Parathyroid adenoma (tissue), 2 donors: ENCODE results near the gene VPS9D1.

ENCODE experiments used
- H2AFZ ChIP-seq: fragments of 300-600 bp; sonication (generic); one replicate; pipeline ENCODE4 v1.7.0; 2017; ENCODE audit warnings: antibody characterized with exemption, mild to moderate bottlenecking
- H3K27ac ChIP-seq: fragments of 300-600 bp; sonication (generic); one replicate; pipeline ENCODE4 v1.7.0; 2017
- H3K27me3 ChIP-seq: fragments of 300-600 bp; sonication (generic); one replicate; pipeline ENCODE4 v1.7.0; 2017; ENCODE audit warnings: low read length; ENCODE audit not compliant: control insufficient read depth, insufficient read depth
- H3K36me3 ChIP-seq: fragments of 300-600 bp; sonication (generic); one replicate; pipeline ENCODE4 v1.7.0; 2017; ENCODE audit warnings: low read length; ENCODE audit not compliant: control insufficient read depth, insufficient read depth
- H3K4me1 ChIP-seq: fragments of 300-600 bp; sonication (generic); one replicate; pipeline ENCODE4 v1.7.0; 2017; ENCODE audit warnings: control low read depth
- H3K4me2 ChIP-seq: fragments of 300-600 bp; sonication (generic); one replicate; pipeline ENCODE4 v1.7.0; 2017; ENCODE audit warnings: low read length
- H3K4me3 ChIP-seq: fragments of 300-600 bp; sonication (generic); one replicate; pipeline ENCODE4 v1.7.0; 2017; ENCODE audit warnings: low read depth, low read length
- H3K79me2 ChIP-seq: fragments of 300-600 bp; sonication (generic); one replicate; pipeline ENCODE4 v1.7.0; 2017; ENCODE audit warnings: control low read depth
- H3K9ac ChIP-seq: fragments of 300-600 bp; sonication (generic); one replicate; pipeline ENCODE4 v1.7.0; 2017; ENCODE audit warnings: mild to moderate bottlenecking
- H3K9me3 ChIP-seq: fragments of 300-600 bp; sonication (generic); one replicate; pipeline ENCODE4 v1.7.0; 2017; ENCODE audit warnings: low read length; ENCODE audit not compliant: control insufficient read depth
- TF ChIP-seq, protein P1 (sequence below): fragments of 300-600 bp; sonication (generic); IDR thresholded peaks from one replicate; pipeline ENCODE4 v1.7.0; 2017; ENCODE audit warnings: antibody characterized with exemption, mild to moderate bottlenecking
- donor health status: primary hyperparathyroidism.

Gene VPS9D1

DNA sequence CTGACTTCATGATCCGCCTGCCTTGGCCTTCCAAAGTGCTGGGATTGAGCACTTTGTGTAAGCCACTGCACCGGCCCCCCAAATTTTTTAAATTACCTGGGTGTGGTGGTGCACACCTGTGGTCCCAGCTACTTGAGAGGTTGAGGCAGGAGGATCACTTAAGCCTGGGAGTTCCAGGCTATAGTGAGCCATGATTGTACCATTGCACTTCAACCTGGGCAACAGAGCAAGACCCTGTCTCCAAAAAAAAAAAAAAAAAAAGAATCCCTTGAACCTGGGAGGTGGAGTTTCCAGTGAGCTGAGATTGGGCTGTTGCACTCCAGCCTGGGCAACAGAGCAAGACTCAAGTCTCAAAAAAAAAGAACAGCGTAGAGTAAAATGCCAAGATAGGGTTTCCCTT is 15.9 kb upstream of the VPS9D1 start:
- H3K4me3 ChIP-seq: no peak overlapping the region
- no peak overlapping the region for H3K27ac ChIP-seq
- H3K36me3 ChIP-seq: no peaks in the 10 kb centered on the region

DNA sequence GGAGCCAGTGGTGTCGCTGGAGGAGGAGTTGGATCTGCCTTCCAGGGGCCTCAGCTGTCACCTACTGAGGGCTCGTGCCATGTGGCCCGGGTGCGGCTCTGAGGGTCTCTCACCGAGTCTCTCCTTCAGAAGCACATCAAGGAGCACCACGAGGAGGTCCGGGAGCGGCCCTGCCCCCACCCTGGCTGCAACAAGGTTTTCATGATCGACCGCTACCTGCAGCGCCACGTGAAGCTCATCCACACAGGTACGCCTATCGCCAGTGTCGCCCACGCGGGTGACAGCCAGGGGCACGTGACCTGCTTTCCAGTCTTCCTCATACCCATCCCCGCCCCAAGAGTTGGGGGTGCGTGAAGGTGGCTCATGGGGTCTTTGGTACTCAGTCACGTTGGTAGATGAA is 13.1 kb upstream of the VPS9D1 start:
- TF ChIP-seq, protein P1, sequence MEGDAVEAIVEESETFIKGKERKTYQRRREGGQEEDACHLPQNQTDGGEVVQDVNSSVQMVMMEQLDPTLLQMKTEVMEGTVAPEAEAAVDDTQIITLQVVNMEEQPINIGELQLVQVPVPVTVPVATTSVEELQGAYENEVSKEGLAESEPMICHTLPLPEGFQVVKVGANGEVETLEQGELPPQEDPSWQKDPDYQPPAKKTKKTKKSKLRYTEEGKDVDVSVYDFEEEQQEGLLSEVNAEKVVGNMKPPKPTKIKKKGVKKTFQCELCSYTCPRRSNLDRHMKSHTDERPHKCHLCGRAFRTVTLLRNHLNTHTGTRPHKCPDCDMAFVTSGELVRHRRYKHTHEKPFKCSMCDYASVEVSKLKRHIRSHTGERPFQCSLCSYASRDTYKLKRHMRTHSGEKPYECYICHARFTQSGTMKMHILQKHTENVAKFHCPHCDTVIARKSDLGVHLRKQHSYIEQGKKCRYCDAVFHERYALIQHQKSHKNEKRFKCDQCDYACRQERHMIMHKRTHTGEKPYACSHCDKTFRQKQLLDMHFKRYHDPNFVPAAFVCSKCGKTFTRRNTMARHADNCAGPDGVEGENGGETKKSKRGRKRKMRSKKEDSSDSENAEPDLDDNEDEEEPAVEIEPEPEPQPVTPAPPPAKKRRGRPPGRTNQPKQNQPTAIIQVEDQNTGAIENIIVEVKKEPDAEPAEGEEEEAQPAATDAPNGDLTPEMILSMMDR: no peak
- Histone ChIP-seq H3K4me1 (no peaks in the 10 kb centered on the region), H3K9me3 (no peaks in the 10 kb centered on the region), H3K27ac (no peak overlapping the region), H3K4me2 (no peak overlapping the region), H2AFZ (no peak overlapping the region), H3K4me3 (no peak overlapping the region), H3K36me3 (no peaks in the 10 kb centered on the region), H3K79me2 (peaks cover 7% of the 10 kb centered on the region), H3K9ac (no peak overlapping the region), H3K27me3 (no peaks in the 10 kb centered on the region)

More for the DNA sequence above, 15.9 kb upstream of the VPS9D1 start:
- no peaks in the 10 kb centered on the region for H3K9me3 ChIP-seq
- no peaks in the 10 kb centered on the region for H3K27me3 ChIP-seq
- no peak overlapping the region for H3K9ac ChIP-seq
- peaks cover 2% of the 10 kb centered on the region for H3K79me2 ChIP-seq
- no peak overlapping the region for H3K4me2 ChIP-seq
- H3K4me1 ChIP-seq: no peaks in the 10 kb centered on the region
- TF ChIP-seq, protein P1: no peak
- H2AFZ ChIP-seq: no peak overlapping the region

- Histone ChIP-seq H3K79me2 (peaks cover 9% of the 10 kb centered on the region), H3K9me3 (no peaks in the 10 kb centered on the region), H3K4me1 (no peaks in the 10 kb centered on the region), H3K27ac (no peak overlapping the region), H3K4me3 (no peak overlapping the region), H3K4me2 (no peak overlapping the region), H2AFZ (no peak overlapping the region), H3K27me3 (no peaks in the 10 kb centered on the region), H3K36me3 (no peaks in the 10 kb centered on the region), H3K9ac (no peak overlapping the region)
- TF ChIP-seq, protein P1: no peak
These were observed 12.6 kb upstream of the VPS9D1 start for GRCh38 chr16:89733322-89733721.

- no peaks in the 10 kb centered on the region for H3K36me3 ChIP-seq
- H3K9ac ChIP-seq: no peak overlapping the region
- H3K4me2 ChIP-seq: no peak overlapping the region
- peaks cover 9% of the 10 kb centered on the region for H3K79me2 ChIP-seq
- H3K9me3 ChIP-seq: no peaks in the 10 kb centered on the region
- no peak overlapping the region for H3K4me3 ChIP-seq
- no peaks in the 10 kb centered on the region for H3K27me3 ChIP-seq
- no peak overlapping the region for H3K27ac ChIP-seq
- H3K4me1 ChIP-seq: no peaks in the 10 kb centered on the region
- TF ChIP-seq, protein P1: no peak
- H2AFZ ChIP-seq: no peak overlapping the region
These were observed 12.2 kb upstream of the VPS9D1 start for GRCh38 chr16:89732918-89733242.

DNA sequence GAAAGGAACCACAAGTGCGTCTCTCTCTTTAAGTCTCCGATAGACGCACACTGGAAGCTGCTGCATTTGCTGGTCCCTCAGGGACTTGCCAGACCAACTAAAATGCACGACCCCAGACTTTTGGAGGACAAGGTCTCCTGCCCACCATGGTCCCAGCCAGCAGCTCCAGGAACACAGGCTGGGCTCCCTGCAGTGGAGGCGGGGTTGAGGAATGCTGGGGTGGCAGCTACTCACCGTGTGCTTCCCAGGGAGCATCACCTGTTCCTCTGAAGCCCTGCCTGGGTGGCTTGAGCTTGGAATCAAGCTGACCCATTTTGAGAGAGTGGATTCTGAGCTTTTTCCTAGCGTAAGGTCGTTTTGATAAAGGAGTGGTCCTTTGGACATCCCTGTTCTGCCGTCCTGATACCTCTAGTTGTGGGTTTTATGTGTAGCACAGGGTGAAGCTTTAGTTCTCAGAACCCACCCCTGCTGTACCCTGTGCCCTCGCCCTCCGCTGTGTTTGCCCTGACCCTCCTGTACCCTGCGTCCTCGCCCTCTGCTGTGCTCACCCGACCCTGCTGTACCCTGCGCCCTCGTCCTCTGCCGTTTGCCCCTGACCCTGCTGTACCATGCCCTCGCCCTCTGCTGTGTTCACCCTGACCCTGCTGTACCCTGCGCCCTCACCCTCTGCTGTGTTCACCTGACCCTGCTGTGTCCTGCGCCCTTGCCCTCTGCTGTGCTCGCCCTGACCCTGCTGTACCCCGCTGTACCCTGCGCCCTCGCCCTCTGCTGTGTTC is 11.6 kb upstream of the VPS9D1 start:
- TF ChIP-seq, protein P1: no peak
- H3K36me3 ChIP-seq: no peaks in the 10 kb centered on the region

More for the DNA sequence above, 11.6 kb upstream of the VPS9D1 start:
- no peaks in the 10 kb centered on the region for H3K4me1 ChIP-seq
- peaks cover 9% of the 10 kb centered on the region for H3K79me2 ChIP-seq
- no peak overlapping the region for H3K4me3 ChIP-seq
- H2AFZ ChIP-seq: no peak overlapping the region
- no peaks in the 10 kb centered on the region for H3K27me3 ChIP-seq
- H3K9ac ChIP-seq: no peak overlapping the region
- no peaks in the 10 kb centered on the region for H3K9me3 ChIP-seq
- H3K4me2 ChIP-seq: no peak overlapping the region
- no peak overlapping the region for H3K27ac ChIP-seq
